Inflammatory macrophage treated with lipopolysaccharide for 4 hours (primary cell): ENCODE measurements around the gene LRRC74A.

Source experiments
- DNase-seq: peaks from one replicate; pipeline ENCODE4 v3.0.0-alpha.2; 2020

Gene LRRC74A

GRCh38 chr14:76826122-76826521, at the start of gene LRRC74A:
Gene LRRC74A, plus strand, starts transcription at chr14:76826408. Its CDS starts 290 bp downstream, at chr14:76826698.
- peak; percentile 89 for DNase-seq

- DNase-seq: peak; percentile 53
These were observed 49.6 kb upstream of the LRRC74A start for GRCh38 chr14:76776428-76777251.

GRCh38 chr14:76777721-76778120, 48.5 kb upstream of the LRRC74A start:
- no peak for DNase-seq

GRCh38 chr14:76778546-76779215, 47.5 kb upstream of the LRRC74A start:
- no peak for DNase-seq

GRCh38 chr14:76779221-76780057, 46.8 kb upstream of the LRRC74A start:
- no peak for DNase-seq

- DNase-seq: no peak
These were observed 46.2 kb upstream of the LRRC74A start for GRCh38 chr14:76780058-76780345.

GRCh38 chr14:76780360-76780759, 45.8 kb upstream of the LRRC74A start:
- DNase-seq: no peak

GRCh38 chr14:76780875-76781647, 45.1 kb upstream of the LRRC74A start:
- DNase-seq: no peak

- DNase-seq: no peak
These were observed 44.6 kb upstream of the LRRC74A start for GRCh38 chr14:76781648-76782051.

GRCh38 chr14:76782115-76782884, 43.9 kb upstream of the LRRC74A start:
- no peak for DNase-seq

GRCh38 chr14:76782885-76783566, 43.2 kb upstream of the LRRC74A start:
- DNase-seq: peak; percentile 78

- no peak for DNase-seq
These were observed 41.8 kb upstream of the LRRC74A start for GRCh38 chr14:76784266-76784874.

- DNase-seq: peak; percentile 85
These were observed 41.3 kb upstream of the LRRC74A start for GRCh38 chr14:76784881-76785280.

- DNase-seq: no peak
These were observed 39.6 kb upstream of the LRRC74A start for GRCh38 chr14:76786601-76787000.

- no peak for DNase-seq
These were observed 33.8 kb upstream of the LRRC74A start for GRCh38 chr14:76792422-76792821.

GRCh38 chr14:76793324-76793723, 32.9 kb upstream of the LRRC74A start:
- no peak for DNase-seq

GRCh38 chr14:76793956-76794355, 32.3 kb upstream of the LRRC74A start:
- DNase-seq: peak; percentile 27

GRCh38 chr14:76806446-76806845, 19.8 kb upstream of the LRRC74A start:
- no peak for DNase-seq

GRCh38 chr14:76808011-76808410, 18.2 kb upstream of the LRRC74A start:
- peak; percentile 35 for DNase-seq

- DNase-seq: no peak
These were observed 17.2 kb upstream of the LRRC74A start for GRCh38 chr14:76808990-76809389.

GRCh38 chr14:76810525-76810924, 15.7 kb upstream of the LRRC74A start:
- no peak for DNase-seq
